Calu3 (cell line): ENCODE data around the gene TAF1D. TPM values are rescaled to one million over a fixed set of nuclear protein-coding genes. Genes with fewer than 3 reads are reported as not detected.

Source experiments
- BruUV-seq: library from RNA; stranded (reverse); fragments of 400-500 nt; replicated peaks from 2 replicates; lab custom pipeline; 2021; lab: Mats Ljungman, UMichigan
- CTCF ChIA-PET: fragments of 300-600 bp; sonication (Branson Sonifier 250); formaldehyde crosslinking; loops from one replicate; lab custom pipeline; 2022; ENCODE audit warnings: antibody characterized with exemption; lab: Charles Lee
- DNase-seq: peaks from one replicate; pipeline ENCODE4 v3.0.0; 2022
- H3K27ac Mint-ChIP-seq: one replicate; pipeline ENCODE4 v1.8.0; 2022; ENCODE audit warnings: mixed read lengths; ENCODE audit not compliant: unreplicated experiment
- H3K27me3 Mint-ChIP-seq: one replicate; pipeline ENCODE4 v1.8.0; 2022; ENCODE audit warnings: mixed read lengths; ENCODE audit not compliant: unreplicated experiment
- H3K36me3 Mint-ChIP-seq: one replicate; pipeline ENCODE4 v1.8.0; 2022; ENCODE audit warnings: mild to moderate bottlenecking, moderate library complexity, mixed read lengths; ENCODE audit not compliant: insufficient read depth, unreplicated experiment
- H3K4me1 Mint-ChIP-seq: one replicate; pipeline ENCODE4 v1.8.0; 2022; ENCODE audit warnings: mild to moderate bottlenecking, low read depth, mixed read lengths; ENCODE audit not compliant: unreplicated experiment
- H3K4me3 Mint-ChIP-seq: one replicate; pipeline ENCODE4 v1.8.0; 2022; ENCODE audit warnings: mild to moderate bottlenecking, low read depth, moderate library complexity, mixed read lengths; ENCODE audit not compliant: unreplicated experiment
- H3K9me3 Mint-ChIP-seq: one replicate; pipeline ENCODE4 v1.8.0; 2022; ENCODE audit warnings: low read depth, mixed read lengths; ENCODE audit not compliant: unreplicated experiment
- CTCF ChIP-seq: fragments of 200-600 bp; IDR thresholded peaks from one replicate; pipeline ENCODE4 v1.8.0; 2022; ENCODE audit warnings: antibody characterized with exemption; ENCODE audit not compliant: unreplicated experiment
- intact Hi-C: fragments of 100-400 bp; cut with micrococcal nuclease; formaldehyde crosslinking; loops from one replicate; pipeline ENCODE4 v1.10.0; 2022; ENCODE audit not compliant: unreplicated experiment
- total RNA-seq: library from RNA; stranded (reverse); gene quantifications from 2 replicates; pipeline ENCODE4 v1.2.3, GENCODE V29; 2022

Gene TAF1D
- total RNA-seq, 1 experiment from 2014 or later = 107 TPM

GRCh38 chr11:93757301-93757700 is 16.0 kb upstream of the TAF1D start:
- no peaks in the 10 kb centered on the region for H3K9me3 Mint-ChIP-seq
- no peak overlapping the region for H3K27ac Mint-ChIP-seq
- no peaks in the 10 kb centered on the region for H3K27me3 Mint-ChIP-seq
- no TSS peak for BruUV-seq
- TF ChIP-seq CTCF = no peak
- no peak for DNase-seq
- no peaks in the 10 kb centered on the region for H3K4me1 Mint-ChIP-seq
- peaks cover 4% of the 10 kb centered on the region for H3K36me3 Mint-ChIP-seq
- H3K4me3 Mint-ChIP-seq = no peak overlapping the region
- intact Hi-C loops = no loop called here
- CTCF ChIA-PET = no interaction called here

- CTCF ChIA-PET = no interaction called here
- no peaks in the 10 kb centered on the region for H3K27me3 Mint-ChIP-seq
- no TSS peak for BruUV-seq
- H3K9me3 Mint-ChIP-seq = no peaks in the 10 kb centered on the region
- DNase-seq = no peak
- no peak for TF ChIP-seq CTCF
- intact Hi-C loops = no loop called here
- no peak overlapping the region for H3K27ac Mint-ChIP-seq
- H3K4me3 Mint-ChIP-seq = no peak overlapping the region
- no peaks in the 10 kb centered on the region for H3K4me1 Mint-ChIP-seq
- peaks cover 4% of the 10 kb centered on the region for H3K36me3 Mint-ChIP-seq
Measured at GRCh38 chr11:93756748-93757147, 15.5 kb upstream of the TAF1D start.

GRCh38 chr11:93753241-93753640 is 11.9 kb upstream of the TAF1D start:
- CTCF ChIA-PET = no interaction called here
- peaks cover 5% of the 10 kb centered on the region for H3K36me3 Mint-ChIP-seq
- BruUV-seq = no TSS peak

GRCh38 chr11:93751001-93751400 is 9.7 kb upstream of the TAF1D start:
- no peak overlapping the region for H3K4me3 Mint-ChIP-seq
- no peaks in the 10 kb centered on the region for H3K9me3 Mint-ChIP-seq
- no peaks in the 10 kb centered on the region for H3K27me3 Mint-ChIP-seq
- DNase-seq = no peak
- intact Hi-C loops = no loop called here
- no TSS peak for BruUV-seq
- H3K27ac Mint-ChIP-seq = no peak overlapping the region
- H3K4me1 Mint-ChIP-seq = no peaks in the 10 kb centered on the region
- H3K36me3 Mint-ChIP-seq = peaks cover 5% of the 10 kb centered on the region
- no peak for TF ChIP-seq CTCF
- CTCF ChIA-PET = no interaction called here

More at GRCh38 chr11:93753241-93753640, 11.9 kb upstream of the TAF1D start:
- Mint-ChIP-seq H3K9me3 (no peaks in the 10 kb centered on the region), H3K4me1 (no peaks in the 10 kb centered on the region), H3K4me3 (no peak overlapping the region), H3K27me3 (no peaks in the 10 kb centered on the region), H3K27ac (no peak overlapping the region)
- TF ChIP-seq CTCF = no peak
- DNase-seq = no peak
- intact Hi-C loops = no loop called here
